Kidney (tissue), 14 donors: Measurements from ENCODE around the gene ARHGEF12. TPM values are rescaled to one million over a fixed set of nuclear protein-coding genes. Genes with fewer than 3 reads are reported as not detected.

Experiments
- DNase-seq, 5 donors: peaks; one replicate each; pipeline ENCODE4 v3.0.0-alpha.2; 2013 to 2020
- FAIRE-seq: peaks from 2 replicates; lab custom pipeline; 2012; peaks lifted over from hg19 to GRCh38; lab: Jason Lieb, UNC
- H3K27ac ChIP-seq, 2 donors: one replicate each; pipeline ENCODE4 v1.7.0; 2013; ENCODE audit warnings: low read depth in 2 of 2, low read length in 2 of 2, inconsistent platforms in 1 of 2
- H3K27me3 ChIP-seq: one replicate; pipeline ENCODE4 v1.7.1; 2013; ENCODE audit warnings: low read length, inconsistent platforms; ENCODE audit not compliant: control insufficient read depth, insufficient read depth
- H3K36me3 ChIP-seq, 3 donors: one replicate each; pipeline versions ENCODE4 v1.7.0 to v1.7.1; 2013; ENCODE audit warnings: low read length in 3 of 3, control low read depth in 1 of 3, inconsistent platforms in 1 of 3; ENCODE audit not compliant: insufficient read depth in 3 of 3, control insufficient read depth in 2 of 3
- H3K4me1 ChIP-seq, 3 donors: one replicate each; pipeline versions ENCODE4 v1.7.0 to v1.7.1; 2013; ENCODE audit warnings: low read length in 3 of 3, inconsistent platforms in 1 of 3, low read depth in 1 of 3; ENCODE audit not compliant: control insufficient read depth in 2 of 3, insufficient read depth in 2 of 3
- H3K4me3 ChIP-seq, 3 donors: one replicate each; pipeline versions ENCODE4 v1.7.0 to v1.8.1; 2013; ENCODE audit warnings: low read length in 3 of 3, control low read depth in 1 of 3, inconsistent platforms in 1 of 3
- H3K9ac ChIP-seq, 3 donors: one replicate each; pipeline versions ENCODE4 v1.7.0 to v1.7.1; 2013; ENCODE audit warnings: low read length in 3 of 3, control low read depth in 1 of 3, inconsistent platforms in 1 of 3
- H3K9me3 ChIP-seq, 3 donors: one replicate each; pipeline versions ENCODE4 v1.7.0 to v1.7.1; 2013; ENCODE audit warnings: low read length in 3 of 3, control low read depth in 1 of 3, inconsistent platforms in 1 of 3; ENCODE audit not compliant: control insufficient read depth in 2 of 3, insufficient read depth in 1 of 3
- intact Hi-C: fragments of 100-400 bp; cut with DNase I; formaldehyde crosslinking; loops from one replicate; pipeline ENCODE4 v1.11.1; 2022
- polyA plus RNA-seq: library from polyadenylated mRNA; stranded (reverse); fragments of 350-450 nt; fragmentation: Illumina TruSeq; extraction: RNeasy Lipid Tissue Mini Kit (QIAGEN cat#74804); gene quantifications from one replicate; pipeline ENCODE4 v1.2.3, GENCODE V29; 2014; ENCODE audit warnings: low read depth, low replicate concordance; ENCODE audit not compliant: insufficient read depth
- total RNA-seq: library from RNA; stranded (reverse); fragmentation: NEBNext Ultra II Directional; extraction: Animal tissue kit (Norgen Biotek cat#: 25700); gene quantifications from one replicate; pipeline ENCODE4 v1.2.1, GENCODE V29; 2021
- TF ChIP-seq, protein P1 (sequence below): IDR thresholded peaks from 3 replicates; pipeline ENCODE4 v1.5.1; 2012; ENCODE audit warnings: mild to moderate bottlenecking, moderate library complexity, borderline replicate concordance; ENCODE audit not compliant: insufficient read depth; ENCODE audit errors: extremely low read depth
- donor health status: control.
- donor health status: control.
- donor health status: control.
- donor health status: control.
- donor health status: control.
- donor health status: DM: yes; HTN: yes; CAD: no.
- donor health status: Normal renal cell carcinoma (clear cell type).

Gene ARHGEF12
- total and polyA plus RNA-seq, 2 donors from 2014 or later = 21.1 to 161 TPM

DNA sequence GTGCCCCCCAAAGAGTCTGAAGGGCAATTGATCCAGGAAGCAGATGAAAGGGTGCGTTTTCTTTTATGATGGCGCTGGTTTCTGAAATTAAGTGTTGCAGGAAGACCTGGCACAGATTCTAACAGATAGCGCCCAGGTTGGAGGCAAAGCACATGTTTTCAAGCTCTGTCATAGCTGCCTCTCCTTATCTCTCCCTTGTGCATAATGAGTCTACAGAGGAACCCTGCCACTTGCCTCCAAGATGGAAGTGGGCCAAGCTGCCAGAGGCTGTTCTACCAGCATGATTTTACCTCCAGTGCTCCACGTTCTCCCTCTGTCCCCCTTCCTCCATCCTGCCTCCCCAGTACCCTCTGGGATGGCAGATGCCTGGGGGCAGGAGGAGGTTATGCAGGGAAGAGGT lies 41.1 kb upstream of the ARHGEF12 start:
- no peak for FAIRE-seq
- Histone ChIP-seq H3K9ac (no peak overlapping the region), H3K27me3 (no peaks in the 10 kb centered on the region), H3K27ac (no peak overlapping the region), H3K9me3 (no peaks in the 10 kb centered on the region), H3K4me3 (no peak overlapping the region), H3K4me1 (peaks cover 0 to 3% (median 0%) of the 10 kb centered on the region in 3 donors), H3K36me3 (no peaks in the 10 kb centered on the region)
- DNase-seq = no peak
- intact Hi-C loops = no loop called here
- TF ChIP-seq, protein P1, sequence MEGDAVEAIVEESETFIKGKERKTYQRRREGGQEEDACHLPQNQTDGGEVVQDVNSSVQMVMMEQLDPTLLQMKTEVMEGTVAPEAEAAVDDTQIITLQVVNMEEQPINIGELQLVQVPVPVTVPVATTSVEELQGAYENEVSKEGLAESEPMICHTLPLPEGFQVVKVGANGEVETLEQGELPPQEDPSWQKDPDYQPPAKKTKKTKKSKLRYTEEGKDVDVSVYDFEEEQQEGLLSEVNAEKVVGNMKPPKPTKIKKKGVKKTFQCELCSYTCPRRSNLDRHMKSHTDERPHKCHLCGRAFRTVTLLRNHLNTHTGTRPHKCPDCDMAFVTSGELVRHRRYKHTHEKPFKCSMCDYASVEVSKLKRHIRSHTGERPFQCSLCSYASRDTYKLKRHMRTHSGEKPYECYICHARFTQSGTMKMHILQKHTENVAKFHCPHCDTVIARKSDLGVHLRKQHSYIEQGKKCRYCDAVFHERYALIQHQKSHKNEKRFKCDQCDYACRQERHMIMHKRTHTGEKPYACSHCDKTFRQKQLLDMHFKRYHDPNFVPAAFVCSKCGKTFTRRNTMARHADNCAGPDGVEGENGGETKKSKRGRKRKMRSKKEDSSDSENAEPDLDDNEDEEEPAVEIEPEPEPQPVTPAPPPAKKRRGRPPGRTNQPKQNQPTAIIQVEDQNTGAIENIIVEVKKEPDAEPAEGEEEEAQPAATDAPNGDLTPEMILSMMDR = no peak

DNA sequence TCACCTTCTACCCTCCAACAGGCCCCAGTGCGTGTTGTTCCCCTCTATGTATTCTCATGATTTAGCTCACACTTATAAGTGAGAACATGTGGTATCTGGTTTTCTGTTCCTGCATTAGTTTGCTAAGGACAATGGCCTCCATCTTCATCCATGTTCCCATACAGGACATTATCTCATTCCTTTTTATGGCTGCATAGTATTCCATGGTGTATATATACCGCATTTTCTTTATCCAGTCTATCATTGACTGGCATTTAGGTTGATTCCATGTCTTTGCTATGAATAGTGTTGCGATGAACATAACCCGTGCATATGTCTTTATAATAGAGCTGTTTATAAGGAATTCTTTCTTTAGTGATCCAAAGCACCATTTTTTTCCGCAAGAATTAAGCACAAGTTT lies 39.7 kb upstream of the ARHGEF12 start:
- Histone ChIP-seq H3K4me3 (no peak overlapping the region), H3K9me3 (no peaks in the 10 kb centered on the region), H3K4me1 (peaks cover 0 to 4% (median 0%) of the 10 kb centered on the region in 3 donors), H3K9ac (no peak overlapping the region), H3K36me3 (no peaks in the 10 kb centered on the region), H3K27me3 (no peaks in the 10 kb centered on the region), H3K27ac (no peak overlapping the region)
- intact Hi-C loops = no loop called here
- FAIRE-seq = no peak
- TF ChIP-seq, protein P1 = no peak
- DNase-seq = no peak

DNA sequence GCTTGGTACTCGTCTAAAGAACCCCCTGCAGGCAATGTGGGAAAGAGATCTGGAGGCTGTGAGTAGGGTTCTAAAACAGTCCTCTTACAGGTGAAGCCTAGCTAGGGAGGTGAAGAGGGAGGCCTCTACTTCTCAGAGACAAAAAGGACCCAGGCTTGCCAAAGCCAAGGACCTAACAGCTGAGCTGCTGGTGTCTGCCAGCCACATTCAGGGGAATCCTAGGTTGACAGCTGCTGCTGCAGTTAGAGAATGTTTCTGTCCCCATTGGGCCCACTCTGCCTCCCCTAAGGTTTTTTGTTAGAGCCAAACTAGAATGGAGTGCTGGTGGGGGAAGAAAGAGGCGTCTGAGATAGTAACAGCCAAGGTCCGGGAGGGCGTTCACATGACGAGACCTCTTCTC lies 37.8 kb upstream of the ARHGEF12 start:
- intact Hi-C loops = no loop called here
- Histone ChIP-seq H3K9ac (no peak overlapping the region), H3K4me1 (peaks cover 0 to 4% (median 0%) of the 10 kb centered on the region in 3 donors), H3K36me3 (no peaks in the 10 kb centered on the region), H3K4me3 (no peak overlapping the region), H3K27me3 (no peaks in the 10 kb centered on the region), H3K27ac (no peak overlapping the region), H3K9me3 (no peaks in the 10 kb centered on the region)
- DNase-seq (no peak), FAIRE-seq (no peak)
- TF ChIP-seq, protein P1 = no peak
